HepG2 (cell line): Measurements from ENCODE around the gene DCPS. TPM values are rescaled to one million over a fixed set of nuclear protein-coding genes. Genes with fewer than 3 reads are reported as not detected.

Experiments
- AHR ChIP-seq: IDR thresholded peaks from 2 replicates; pipeline ENCODE4 v1.6.1; 2018; ENCODE audit warnings: missing genetic modification reagents, missing compliant biosample characterization
- ARHGAP35 ChIP-seq: sonication (generic); formaldehyde crosslinking; IDR thresholded peaks from 2 replicates; pipeline ENCODE4 v1.9.0; 2022; ENCODE audit warnings: mild to moderate bottlenecking, inconsistent platforms, moderate library complexity, missing genetic modification reagents, borderline replicate concordance
- FIP1L1 ChIP-seq: fragments of 200-400 bp; formaldehyde crosslinking; IDR thresholded peaks from 2 replicates; pipeline ENCODE4 v1.6.1; 2018; ENCODE audit warnings: low read depth, mild to moderate bottlenecking, low read length, moderate library complexity, borderline replicate concordance; ENCODE audit not compliant: insufficient read depth
- HNF4G ChIP-seq, 2 experiments: sonication (generic) in 1 of 2; formaldehyde crosslinking in 1 of 2; IDR thresholded peaks; 2 replicates each; pipeline versions ENCODE4 v1.4.0 to v1.6.1; 2011 to 2020; ENCODE audit warnings: borderline replicate concordance in 2 of 2, low read depth in 2 of 2, mild to moderate bottlenecking in 2 of 2, low read length in 1 of 2, missing genetic modification reagents in 1 of 2, moderate library complexity in 1 of 2
- HNRNPH1 ChIP-seq: fragments of 200-400 bp; formaldehyde crosslinking; optimal IDR thresholded peaks from 2 replicates; pipeline ENCODE3; 2017; ENCODE audit warnings: mild to moderate bottlenecking, low read depth, low read length
- MYNN ChIP-seq: sonication (generic); formaldehyde crosslinking; IDR thresholded peaks from 2 replicates; pipeline ENCODE4 v1.4.0; 2020; ENCODE audit warnings: mild to moderate bottlenecking, low read depth, missing genetic modification reagents
- NFRKB ChIP-seq: fragments of 450-650 bp; IDR thresholded peaks from 2 replicates; pipeline ENCODE4 v1.6.1; 2017
- NR2F2 ChIP-seq: IDR thresholded peaks from 2 replicates; pipeline ENCODE4 v1.6.1; 2012; ENCODE audit warnings: low read depth, inconsistent platforms, borderline replicate concordance
- RAD51 ChIP-seq: fragments of 450-650 bp; IDR thresholded peaks from 2 replicates; pipeline ENCODE4 v1.6.1; 2016; ENCODE audit warnings: borderline replicate concordance
- RBFOX2 ChIP-seq: fragments of 200-400 bp; formaldehyde crosslinking; IDR thresholded peaks from 2 replicates; pipeline ENCODE4 v1.6.1; 2017; ENCODE audit warnings: low read depth, mild to moderate bottlenecking, low read length
- TAF15 ChIP-seq: fragments of 200-400 bp; formaldehyde crosslinking; IDR thresholded peaks from one replicate; pipeline ENCODE4 v1.6.1; 2018; ENCODE audit warnings: mild to moderate bottlenecking, low read depth, low read length; ENCODE audit not compliant: poor library complexity, severe bottlenecking
- YEATS4 ChIP-seq: sonication (generic); formaldehyde crosslinking; IDR thresholded peaks from 2 replicates; pipeline ENCODE4 v1.4.0; 2020; ENCODE audit warnings: missing genetic modification reagents, borderline replicate concordance
- ZBTB2 ChIP-seq: sonication (generic); formaldehyde crosslinking; IDR thresholded peaks from 2 replicates; pipeline ENCODE4 v1.8.0; 2022; ENCODE audit warnings: low read depth, missing genetic modification reagents
- ZBTB38 ChIP-seq: sonication (generic); formaldehyde crosslinking; IDR thresholded peaks from 2 replicates; pipeline ENCODE4 v1.5.1; 2020; ENCODE audit warnings: mild to moderate bottlenecking, missing genetic modification reagents
- ZFP82 ChIP-seq: sonication (generic); formaldehyde crosslinking; IDR thresholded peaks from 2 replicates; pipeline ENCODE4 v1.5.1; 2020; ENCODE audit warnings: mild to moderate bottlenecking, missing genetic modification reagents, borderline replicate concordance
- ZNF232 ChIP-seq: sonication (generic); formaldehyde crosslinking; IDR thresholded peaks from 2 replicates; pipeline ENCODE4 v1.4.0; 2020; ENCODE audit warnings: missing genetic modification reagents, borderline replicate concordance
- ZNF350 ChIP-seq: sonication (generic); formaldehyde crosslinking; IDR thresholded peaks from 2 replicates; pipeline ENCODE4 v1.4.0; 2020; ENCODE audit warnings: mild to moderate bottlenecking, low read depth, missing genetic modification reagents, borderline replicate concordance
- ZNF484 ChIP-seq: sonication (generic); formaldehyde crosslinking; IDR thresholded peaks from 2 replicates; pipeline ENCODE4 v1.5.1; 2020; ENCODE audit warnings: mild to moderate bottlenecking, low read depth, missing genetic modification reagents, borderline replicate concordance
- ZNF616 ChIP-seq: sonication (generic); formaldehyde crosslinking; IDR thresholded peaks from 2 replicates; pipeline ENCODE4 v1.5.0; 2020; ENCODE audit warnings: low read depth, mild to moderate bottlenecking, missing genetic modification reagents
- polyA plus RNA-seq, 8 experiments: library from polyadenylated mRNA; depleted of rRNA in 3 of 8; stranded (reverse) in 7 of 8; unstranded in 1 of 8; fragments of >200 nt; fragmentation: Illumina TruSeq in 4 of 8; extraction: Trizol in 4 of 8; gene quantifications; 2 replicates each; pipeline versions ENCODE4 v1.2.1 to v1.2.3, GENCODE V29; 2011 to 2016; ENCODE audit warnings: low read depth in 4 of 8, missing spikeins in 1 of 8, mixed read lengths in 1 of 8; ENCODE audit not compliant: insufficient read depth in 1 of 8
- total RNA-seq, 5 experiments: library from RNA; depleted of rRNA; stranded (reverse); fragments of >200 nt; fragmentation: Illumina TruSeq; extraction: Trizol; gene quantifications; 2 replicates each; pipeline ENCODE4 v1.2.3, GENCODE V29; 2016; ENCODE audit warnings: low read depth in 1 of 5
- TF ChIP-seq, protein P1 (sequence below): IDR thresholded peaks from 2 replicates; pipeline ENCODE4 v1.6.1; 2016; ENCODE audit warnings: missing compliant biosample characterization, missing genetic modification reagents, borderline replicate concordance
- TF ChIP-seq, protein P2 (sequence below): sonication (generic); formaldehyde crosslinking; IDR thresholded peaks from 2 replicates; pipeline ENCODE4 v1.5.1; 2020; ENCODE audit warnings: mild to moderate bottlenecking, missing genetic modification reagents, moderate library complexity

Gene DCPS
- total and polyA plus RNA-seq, 2 of the 13 experiments (the other 11 are each of a cell fraction or from before 2014, with no cell fraction given), result 21.9 to 22.5 TPM

DNA sequence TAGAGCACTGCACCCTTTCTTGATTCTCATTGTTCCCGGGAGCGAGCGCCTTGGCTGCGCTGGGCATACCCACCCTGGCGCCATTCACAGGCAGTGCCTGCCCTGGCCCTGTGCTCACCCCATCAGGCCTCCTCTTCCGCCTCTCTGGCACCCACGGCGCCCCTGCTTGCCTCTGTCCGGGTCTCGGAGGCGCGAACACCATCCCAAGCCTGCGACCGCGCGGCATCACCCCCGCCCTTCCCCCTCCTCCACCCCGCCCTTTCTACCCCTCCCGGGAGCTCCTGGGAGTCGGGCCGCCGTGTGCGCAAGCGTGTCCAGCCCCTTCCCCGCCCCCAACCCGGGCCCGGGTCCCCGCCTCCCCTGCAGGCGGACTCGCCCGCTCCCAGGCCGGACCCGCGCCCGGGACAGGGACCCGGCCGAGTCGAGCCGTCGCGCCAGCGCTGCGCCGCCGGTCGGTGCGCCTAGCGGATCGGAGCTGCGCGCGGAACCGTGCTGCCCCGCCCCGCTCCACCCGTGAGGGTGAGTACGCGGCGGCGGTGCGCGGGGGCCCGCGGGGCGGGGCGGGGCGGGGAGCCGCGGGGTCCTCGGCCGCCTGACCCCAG is 51.6 kb downstream of the DCPS start, which contains the start of gene ST3GAL4 (continued):
- TF ChIP-seq YEATS4, result peak; percentile 39; the same call in 1 of the 2 replicates
- TF ChIP-seq, protein P1, sequence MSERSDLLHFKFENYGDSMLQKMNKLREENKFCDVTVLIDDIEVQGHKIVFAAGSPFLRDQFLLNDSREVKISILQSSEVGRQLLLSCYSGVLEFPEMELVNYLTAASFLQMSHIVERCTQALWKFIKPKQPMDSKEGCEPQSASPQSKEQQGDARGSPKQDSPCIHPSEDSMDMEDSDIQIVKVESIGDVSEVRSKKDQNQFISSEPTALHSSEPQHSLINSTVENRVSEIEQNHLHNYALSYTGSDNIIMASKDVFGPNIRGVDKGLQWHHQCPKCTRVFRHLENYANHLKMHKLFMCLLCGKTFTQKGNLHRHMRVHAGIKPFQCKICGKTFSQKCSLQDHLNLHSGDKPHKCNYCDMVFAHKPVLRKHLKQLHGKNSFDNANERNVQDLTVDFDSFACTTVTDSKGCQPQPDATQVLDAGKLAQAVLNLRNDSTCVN (CRISPR knock-in tag), result no peak
- no peak for TF ChIP-seq ZFP82 (CRISPR knock-in tag)
- TF ChIP-seq ZBTB38, result no peak
- no peak for TF ChIP-seq HNF4G (IDR thresholded peaks at IDR 0.05; ENCODE audit: borderline replicate concordance, low read depth, low read length)
- TF ChIP-seq HNF4G (CRISPR knock-in tag; IDR thresholded peaks at IDR 0.05; ENCODE audit: borderline replicate concordance, low read depth), result no peak
- no peak for TF ChIP-seq MYNN (CRISPR knock-in tag)
- TF ChIP-seq FIP1L1, result no peak
- no peak for TF ChIP-seq ZNF616
- no peak for TF ChIP-seq ZNF350 (CRISPR knock-in tag)
- no peak for TF ChIP-seq ZNF232
- no peak for TF ChIP-seq ARHGAP35
- no peak for TF ChIP-seq NR2F2
- TF ChIP-seq, protein P2, sequence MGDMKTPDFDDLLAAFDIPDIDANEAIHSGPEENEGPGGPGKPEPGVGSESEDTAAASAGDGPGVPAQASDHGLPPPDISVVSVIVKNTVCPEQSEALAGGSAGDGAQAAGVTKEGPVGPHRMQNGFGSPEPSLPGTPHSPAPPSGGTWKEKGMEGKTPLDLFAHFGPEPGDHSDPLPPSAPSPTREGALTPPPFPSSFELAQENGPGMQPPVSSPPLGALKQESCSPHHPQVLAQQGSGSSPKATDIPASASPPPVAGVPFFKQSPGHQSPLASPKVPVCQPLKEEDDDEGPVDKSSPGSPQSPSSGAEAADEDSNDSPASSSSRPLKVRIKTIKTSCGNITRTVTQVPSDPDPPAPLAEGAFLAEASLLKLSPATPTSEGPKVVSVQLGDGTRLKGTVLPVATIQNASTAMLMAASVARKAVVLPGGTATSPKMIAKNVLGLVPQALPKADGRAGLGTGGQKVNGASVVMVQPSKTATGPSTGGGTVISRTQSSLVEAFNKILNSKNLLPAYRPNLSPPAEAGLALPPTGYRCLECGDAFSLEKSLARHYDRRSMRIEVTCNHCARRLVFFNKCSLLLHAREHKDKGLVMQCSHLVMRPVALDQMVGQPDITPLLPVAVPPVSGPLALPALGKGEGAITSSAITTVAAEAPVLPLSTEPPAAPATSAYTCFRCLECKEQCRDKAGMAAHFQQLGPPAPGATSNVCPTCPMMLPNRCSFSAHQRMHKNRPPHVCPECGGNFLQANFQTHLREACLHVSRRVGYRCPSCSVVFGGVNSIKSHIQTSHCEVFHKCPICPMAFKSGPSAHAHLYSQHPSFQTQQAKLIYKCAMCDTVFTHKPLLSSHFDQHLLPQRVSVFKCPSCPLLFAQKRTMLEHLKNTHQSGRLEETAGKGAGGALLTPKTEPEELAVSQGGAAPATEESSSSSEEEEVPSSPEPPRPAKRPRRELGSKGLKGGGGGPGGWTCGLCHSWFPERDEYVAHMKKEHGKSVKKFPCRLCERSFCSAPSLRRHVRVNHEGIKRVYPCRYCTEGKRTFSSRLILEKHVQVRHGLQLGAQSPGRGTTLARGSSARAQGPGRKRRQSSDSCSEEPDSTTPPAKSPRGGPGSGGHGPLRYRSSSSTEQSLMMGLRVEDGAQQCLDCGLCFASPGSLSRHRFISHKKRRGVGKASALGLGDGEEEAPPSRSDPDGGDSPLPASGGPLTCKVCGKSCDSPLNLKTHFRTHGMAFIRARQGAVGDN (CRISPR knock-in tag), result peak; percentile 62
- TF ChIP-seq ZNF484 (CRISPR knock-in tag), result no peak
- no peak for TF ChIP-seq HNRNPH1
- TF ChIP-seq ZBTB2 (CRISPR knock-in tag), result peak; percentile 74
- TF ChIP-seq RBFOX2, result peak; percentile 65
- no peak for TF ChIP-seq AHR (CRISPR knock-in tag)
- TF ChIP-seq RAD51, result no peak
- no peak for TF ChIP-seq TAF15
- TF ChIP-seq NFRKB, result no peak
